ENCODE results near the gene ADAMTS14.

ADAMTS14 gene

DNA sequence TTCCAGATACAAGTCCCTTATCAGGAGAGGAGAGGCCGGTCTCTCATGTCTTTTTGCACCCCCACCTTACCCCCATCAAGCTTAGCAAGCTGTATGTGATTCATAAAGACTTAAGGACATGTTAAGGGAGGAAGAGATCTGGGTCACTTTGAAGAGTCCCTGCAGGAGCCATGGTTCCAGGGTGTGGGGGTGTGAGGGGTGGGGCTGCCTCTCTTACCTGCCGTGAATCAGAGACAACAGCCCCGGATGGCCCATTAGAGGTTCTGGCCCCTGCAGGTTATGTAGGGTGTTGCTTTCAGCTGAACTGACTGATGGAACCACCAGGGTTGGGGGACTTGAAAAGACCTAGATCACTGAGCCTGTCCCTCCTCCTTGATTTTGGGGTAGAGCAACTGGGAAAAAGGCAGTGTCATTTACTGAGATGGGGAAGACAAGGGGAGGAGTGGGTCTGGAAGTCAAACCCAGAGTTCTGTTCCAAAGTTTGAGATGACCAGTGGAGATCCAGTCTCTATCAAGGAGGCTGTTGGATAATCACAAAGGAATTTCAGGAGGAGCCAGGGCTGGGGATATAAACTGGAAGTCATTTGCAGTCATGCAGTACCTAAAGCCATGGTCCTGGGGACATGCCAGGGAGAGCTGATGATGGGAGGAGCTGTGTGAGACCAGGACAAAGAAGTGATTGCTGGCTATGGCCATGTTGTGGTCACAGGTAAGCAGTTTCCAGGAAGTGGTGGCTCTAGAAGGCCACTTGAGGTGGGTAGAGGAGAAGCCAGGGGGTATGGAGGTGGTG, 23.1 kb downstream of the ADAMTS14 start:
- no peak for DNase-seq

DNA sequence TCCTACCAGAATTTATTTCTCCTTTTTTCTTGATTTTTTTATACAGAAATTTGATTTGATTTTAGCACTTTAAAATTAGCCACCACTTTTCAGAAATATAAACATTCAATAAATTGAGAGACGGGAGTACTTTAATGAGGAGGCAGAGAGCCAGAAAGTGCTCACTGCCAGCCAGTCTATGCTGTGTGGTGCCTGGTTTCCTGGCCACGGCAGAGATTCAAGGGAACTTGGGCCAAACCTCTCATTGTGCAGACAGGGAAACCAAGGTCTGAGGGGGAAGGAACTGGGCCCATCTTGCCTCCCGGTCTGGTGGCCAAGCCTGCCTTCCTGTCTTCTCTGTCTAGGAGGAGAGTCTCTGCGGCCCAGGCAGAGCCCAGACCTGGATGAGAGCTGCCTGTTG, 25.9 kb downstream of the ADAMTS14 start:
- no peak for DNase-seq

DNA sequence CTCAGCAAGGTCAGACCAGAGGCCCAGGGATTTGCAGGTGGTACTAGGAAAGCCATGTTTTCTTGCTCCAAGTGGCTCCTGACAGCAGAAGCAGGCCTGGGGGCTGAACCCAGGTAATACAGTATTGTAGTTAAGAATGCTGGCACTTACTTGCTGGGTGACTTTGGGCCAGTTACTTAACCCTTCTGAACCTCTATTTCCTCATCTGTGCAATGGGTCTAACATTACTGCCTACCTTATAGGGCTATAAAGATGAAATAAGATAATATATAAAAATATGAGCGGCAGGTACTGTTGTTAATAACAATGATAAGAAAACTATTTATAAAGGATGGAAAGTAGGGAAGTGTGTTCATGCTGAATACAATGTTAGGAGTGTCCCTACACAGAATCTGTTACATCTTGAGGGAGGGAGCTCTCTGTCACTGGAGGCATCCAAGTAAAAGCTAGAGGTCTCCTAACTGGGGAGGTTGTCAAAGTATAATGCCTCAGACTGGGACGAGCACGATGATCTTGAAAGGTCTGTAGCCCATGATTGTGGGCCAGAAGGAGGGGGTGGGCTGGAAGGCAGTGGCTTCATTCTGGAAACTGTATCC, 26.9 kb downstream of the ADAMTS14 start:
- DNase-seq: no peak

DNA sequence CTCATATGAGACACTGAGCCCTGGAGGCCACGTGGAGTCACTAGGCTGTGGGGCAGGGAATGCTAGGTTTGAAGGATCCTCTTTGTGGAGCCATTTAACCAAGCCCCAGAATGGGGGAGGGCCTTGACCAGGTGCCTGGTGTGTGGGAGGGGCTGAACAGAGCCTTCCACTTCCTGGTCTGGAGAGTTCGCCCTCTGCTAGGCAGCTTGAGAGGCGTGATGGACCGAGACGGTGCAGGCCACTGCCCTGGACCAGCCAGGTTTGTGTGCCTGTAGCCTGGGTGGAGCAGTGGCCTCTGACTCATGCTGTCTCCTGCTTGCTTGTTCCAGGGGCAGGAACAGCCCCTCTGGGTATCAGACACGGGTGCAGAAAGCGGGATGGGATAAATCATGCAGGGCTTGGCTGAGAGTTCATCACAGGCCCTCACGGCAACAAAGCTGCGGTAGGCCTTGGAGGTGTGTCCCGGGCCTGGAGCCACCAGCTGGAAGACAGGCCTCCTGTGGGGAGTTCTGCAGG, 27.4 kb downstream of the ADAMTS14 start:
- no peak for DNase-seq

DNA sequence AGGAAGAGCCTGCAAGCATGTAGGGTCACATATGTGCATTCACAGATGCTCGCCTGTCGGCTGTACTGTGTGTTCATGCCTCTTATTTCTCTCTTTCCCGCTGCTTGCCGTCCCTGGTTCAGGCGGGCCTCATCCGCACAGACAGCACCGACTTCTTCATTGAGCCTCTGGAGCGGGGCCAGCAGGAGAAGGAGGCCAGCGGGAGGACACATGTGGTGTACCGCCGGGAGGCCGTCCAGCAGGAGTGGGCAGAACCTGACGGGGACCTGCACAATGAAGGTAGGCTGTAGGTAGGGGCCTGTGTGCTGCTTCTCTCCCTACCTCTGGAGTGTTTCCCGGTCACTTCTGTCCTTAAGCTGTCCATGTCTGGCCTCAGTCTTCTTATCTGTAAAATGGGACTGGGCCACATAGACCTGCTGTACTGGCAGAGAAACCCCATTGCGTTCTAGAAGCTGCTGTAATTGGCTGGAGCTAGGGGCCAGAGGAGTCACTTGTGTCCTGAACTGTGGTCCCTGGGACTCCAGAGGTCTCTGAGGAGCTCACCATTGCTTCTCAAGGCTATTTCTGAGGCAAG, 30.0 kb downstream of the ADAMTS14 start:
- no peak for DNase-seq

DNA sequence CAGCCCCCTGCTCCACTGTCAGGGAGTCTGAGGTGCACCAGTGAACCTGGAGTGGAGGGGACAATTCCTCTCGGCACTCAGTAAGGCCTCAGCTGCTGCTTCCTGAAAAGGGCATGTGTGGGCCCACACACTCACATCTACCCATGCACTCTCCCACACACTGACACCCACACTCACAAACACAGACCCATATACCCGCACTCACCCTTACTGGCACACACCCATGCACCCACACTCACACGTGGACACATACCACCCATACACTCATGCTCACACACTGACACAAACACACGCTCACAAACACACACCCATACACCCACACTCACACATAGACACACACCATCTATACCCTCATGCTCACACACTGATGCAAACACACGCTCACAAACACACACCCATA, 31.9 kb downstream of the ADAMTS14 start:
- DNase-seq: no peak

- no peak for DNase-seq
Measured at GRCh38 chr10:70705121-70705861, 33.0 kb downstream of the ADAMTS14 start.

DNA sequence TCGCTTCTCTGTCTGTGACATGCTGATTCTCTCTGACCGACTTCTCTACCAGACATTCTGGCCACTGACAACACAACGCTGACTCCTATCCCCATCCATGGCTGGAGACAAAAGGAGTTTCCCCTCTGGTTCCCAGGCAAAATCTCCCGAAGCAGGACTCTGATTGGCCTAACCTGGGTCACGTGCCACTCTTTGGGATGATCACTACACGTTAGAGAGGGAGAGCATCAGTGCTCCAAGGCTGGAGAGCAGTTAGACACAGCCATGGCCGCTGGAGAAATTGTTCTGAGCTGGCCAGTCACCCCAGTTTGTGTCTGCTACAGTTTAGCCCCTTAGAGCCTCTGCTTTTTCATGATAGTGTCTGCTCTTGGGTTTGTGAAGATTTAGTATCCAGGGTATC, 38.9 kb downstream of the ADAMTS14 start:
- DNase-seq: no peak

DNA sequence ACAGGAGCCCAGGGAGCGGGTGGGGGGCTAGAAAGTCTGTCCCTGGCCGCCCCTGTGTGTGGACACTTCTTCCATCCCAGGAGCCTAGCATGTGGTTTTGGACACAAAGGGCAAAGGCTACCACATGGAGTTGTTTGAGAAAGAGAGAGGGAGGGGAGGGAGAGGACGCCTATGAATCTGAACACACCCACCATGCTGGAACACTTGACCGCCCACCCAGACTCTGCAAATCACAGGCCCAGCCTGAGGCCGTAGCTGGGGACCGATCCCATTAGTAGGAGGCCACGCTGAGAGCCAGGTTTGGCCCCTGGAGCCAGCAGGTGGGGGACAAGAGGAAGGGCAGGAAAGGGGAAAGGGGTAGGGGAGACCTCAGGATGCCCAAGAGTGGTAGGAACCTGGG, 39.6 kb downstream of the ADAMTS14 start:
- no peak for DNase-seq

GRCh38 chr10:70714245-70714644, 41.9 kb downstream of the ADAMTS14 start:
- DNase-seq: no peak

- no peak for DNase-seq
Measured at GRCh38 chr10:70714951-70715350, 42.6 kb downstream of the ADAMTS14 start.

DNA sequence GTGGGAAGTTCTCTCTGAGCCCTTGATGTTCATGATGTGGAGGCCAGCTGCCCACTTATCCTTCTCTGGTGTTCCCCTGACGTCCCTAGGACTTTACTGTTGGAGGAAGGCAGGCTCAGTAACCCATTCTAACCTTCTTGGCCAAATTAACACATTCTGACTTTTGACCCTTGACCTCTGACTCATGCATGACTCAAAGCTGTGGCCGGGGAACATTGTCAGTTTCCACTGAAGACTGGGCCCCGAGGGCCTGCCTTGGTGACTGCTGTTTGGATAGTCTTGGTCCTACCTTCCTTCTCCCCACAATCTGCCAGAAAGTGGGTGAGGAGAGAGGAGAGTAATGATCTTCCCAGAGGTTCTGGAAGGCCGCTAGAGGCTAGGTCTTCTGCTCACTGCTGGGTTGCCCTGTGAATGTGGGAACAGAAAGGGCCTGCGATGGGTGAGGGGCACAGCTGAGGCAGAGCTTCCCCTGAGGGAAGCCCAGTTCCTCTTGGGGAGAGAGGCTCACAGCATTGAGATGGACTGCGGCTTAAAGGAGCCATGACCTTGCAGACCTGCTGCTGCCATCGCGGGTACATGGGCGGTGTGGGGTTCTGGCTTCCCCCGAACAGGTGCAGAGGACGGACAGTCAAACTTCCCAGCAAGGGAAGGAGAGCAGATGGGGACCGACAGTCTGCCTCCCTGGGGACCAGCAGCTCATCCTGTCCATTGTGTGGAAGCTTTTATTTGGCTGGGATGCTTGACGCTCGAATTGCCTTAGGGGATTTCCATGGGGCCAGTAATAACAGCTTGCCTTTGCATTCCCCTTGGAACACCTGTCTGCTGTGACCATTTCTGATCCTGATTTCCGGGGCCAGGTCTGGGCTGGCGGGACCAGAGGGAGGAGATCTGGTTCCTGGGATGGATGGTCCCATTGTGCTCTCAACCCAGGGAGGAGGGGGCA, 43.8 kb downstream of the ADAMTS14 start:
- peak; percentile 67 for DNase-seq

- DNase-seq: no peak
Measured at GRCh38 chr10:70722820-70723424, 50.6 kb downstream of the ADAMTS14 start.

- DNase-seq: no peak
Measured at GRCh38 chr10:70723771-70724170, 51.5 kb downstream of the ADAMTS14 start.

DNA sequence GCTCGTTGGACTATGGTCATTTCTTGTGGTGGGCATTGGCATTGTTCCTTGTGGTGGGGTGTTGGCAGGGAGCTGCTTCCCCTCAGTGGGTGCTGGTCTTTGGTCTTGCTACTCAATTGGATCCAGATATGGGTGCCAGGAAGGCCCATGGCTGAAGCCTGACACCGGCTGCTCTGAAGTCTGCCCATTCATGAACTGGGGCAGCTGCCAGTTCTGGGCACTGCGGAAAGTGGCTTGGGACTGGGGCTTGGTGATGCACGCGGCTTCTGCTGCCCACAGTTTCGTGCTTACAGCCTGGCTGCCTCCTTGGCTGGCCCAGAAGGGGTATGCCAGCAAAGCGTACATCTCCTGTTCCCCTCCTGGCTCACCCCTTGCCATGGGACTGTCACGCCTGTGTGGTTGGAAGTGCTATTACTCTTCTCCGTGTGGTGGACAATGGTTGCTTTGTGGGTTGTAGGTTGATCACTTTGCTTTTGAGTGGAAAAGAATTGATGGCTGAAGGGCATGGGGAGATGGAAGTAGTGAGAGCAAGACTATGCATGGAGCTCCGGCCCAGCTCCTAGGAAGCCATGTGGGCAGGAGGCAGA, 54.7 kb downstream of the ADAMTS14 start:
- DNase-seq: no peak

DNA sequence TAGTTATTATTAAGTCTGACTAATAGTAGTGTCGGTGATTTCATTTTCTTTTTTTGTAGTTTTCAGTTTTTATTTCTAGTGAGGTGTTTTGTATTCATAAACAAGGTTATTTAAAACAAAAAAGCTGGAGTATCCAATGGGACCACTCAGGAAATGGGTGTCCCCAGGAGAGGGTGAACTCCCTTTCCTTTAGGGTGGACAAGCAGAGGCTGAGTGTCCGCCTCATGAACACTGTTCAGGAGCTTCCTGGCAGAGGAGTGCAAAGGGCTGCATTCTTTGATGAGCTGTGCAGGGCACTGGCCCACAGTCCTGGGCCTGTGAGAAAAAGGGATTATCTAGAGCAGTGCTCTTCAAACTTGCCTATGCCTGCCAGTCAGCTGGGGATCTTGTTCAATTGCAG, 56.0 kb downstream of the ADAMTS14 start:
- DNase-seq: no peak

- peak; percentile 91 for DNase-seq
Measured at GRCh38 chr10:70729763-70730357, 57.6 kb downstream of the ADAMTS14 start.

DNA sequence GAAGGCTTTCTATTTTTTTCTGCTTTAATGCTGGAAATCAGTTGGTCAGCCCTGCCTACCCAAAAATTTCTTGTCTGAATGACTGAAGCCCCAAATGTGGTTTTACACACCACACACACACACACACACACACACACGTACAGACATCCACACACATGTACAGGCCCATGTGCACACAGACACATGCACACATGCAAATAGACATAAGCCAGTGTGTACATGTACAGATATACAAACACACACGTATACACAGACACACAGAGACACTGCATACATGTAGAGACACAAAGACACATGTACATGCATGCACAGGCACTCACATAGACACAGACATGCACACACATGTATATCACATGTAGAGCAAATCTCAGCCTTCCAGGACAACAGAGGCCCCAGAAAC, 58.6 kb downstream of the ADAMTS14 start:
- no peak for DNase-seq

DNA sequence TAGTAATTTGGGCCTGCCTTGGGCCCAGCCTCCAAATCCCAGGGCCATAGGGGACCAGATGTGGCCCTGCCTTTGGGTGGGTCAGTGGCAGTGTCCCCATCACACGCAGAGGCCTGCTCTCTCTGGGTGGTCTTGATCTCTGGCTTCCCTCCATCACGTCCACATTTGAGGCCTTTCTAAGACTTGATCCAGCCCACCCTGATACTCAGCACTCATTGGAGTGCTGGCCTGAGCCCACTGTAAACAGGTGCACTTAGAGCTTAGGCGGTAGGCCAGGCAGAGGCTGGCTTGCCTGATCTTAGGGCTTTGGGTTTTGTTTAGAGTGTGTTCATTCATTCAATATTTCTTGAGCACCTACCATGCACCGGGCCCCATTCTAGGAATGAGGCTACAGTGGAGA, 60.3 kb downstream of the ADAMTS14 start:
- DNase-seq: no peak

- no peak for DNase-seq
Measured at GRCh38 chr10:70733051-70733450, 60.7 kb downstream of the ADAMTS14 start.

DNA sequence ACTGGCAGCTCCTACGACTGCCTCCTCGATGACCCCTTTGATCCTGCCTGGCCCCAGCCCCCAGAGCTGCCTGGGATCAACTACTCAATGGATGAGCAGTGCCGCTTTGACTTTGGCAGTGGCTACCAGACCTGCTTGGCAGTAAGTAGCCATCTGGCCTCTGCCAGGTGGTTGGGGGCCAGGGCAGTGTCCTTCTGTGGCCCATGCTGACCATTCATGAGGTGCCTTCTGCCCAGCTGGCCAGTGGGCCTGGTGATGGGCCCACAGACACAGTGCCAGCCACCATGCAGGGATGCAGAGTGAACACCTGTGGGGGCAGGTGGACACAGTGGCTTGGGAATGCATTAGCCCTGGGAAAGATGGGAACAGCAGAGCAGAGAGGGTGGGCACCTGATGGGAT, 62.9 kb downstream of the ADAMTS14 start:
- DNase-seq: no peak

Data from NCI-H1092 treated with DMSO at 0.1 percent for 48 hours (cell line).